ENCODE data around the gene SNN.

The SNN gene

GRCh38 chr16:11697319-11697718, 29.1 kb downstream of the SNN start:
- H3K27me3 Mint-ChIP-seq: no peaks in the 10 kb centered on the region
- peaks cover 81% of the 10 kb centered on the region for H3K36me3 Mint-ChIP-seq (ENCODE audit: insufficient read depth)
- no peaks in the 10 kb centered on the region for H3K9me3 Mint-ChIP-seq
- ATAC-seq (replicated peaks) (no peak), DNase-seq (no peak)
- no peak overlapping the region for H3K4me3 Mint-ChIP-seq
- H3K27ac Mint-ChIP-seq: peak overlapping the region; percentile 83 to 87
- H3K4me1 Mint-ChIP-seq (ENCODE audit: low read depth in 2 of 2): peaks cover 26 to 40% of the 10 kb centered on the region in 2 donors

GRCh38 chr16:11698271-11698689, 30.0 kb downstream of the SNN start:
- no peak for DNase-seq
- Mint-ChIP-seq H3K9me3 (no peaks in the 10 kb centered on the region), H3K27ac (peak overlapping the region; percentile 23 to 87), H3K4me1 (ENCODE audit: low read depth in 2 of 2) (peaks cover 26 to 47% of the 10 kb centered on the region in 2 donors), H3K36me3 (ENCODE audit: insufficient read depth) (peaks cover 84% of the 10 kb centered on the region), H3K27me3 (no peaks in the 10 kb centered on the region), H3K4me3 (no peak overlapping the region)
- ATAC-seq (replicated peaks): peak; percentile 74

GRCh38 chr16:11699234-11699894, 31.1 kb downstream of the SNN start:
- ATAC-seq (replicated peaks) (no peak), DNase-seq (no peak)
- Mint-ChIP-seq H3K27me3 (no peaks in the 10 kb centered on the region), H3K4me1 (ENCODE audit: low read depth in 2 of 2) (peaks cover 26 to 58% of the 10 kb centered on the region in 2 donors), H3K27ac (no peak overlapping the region), H3K9me3 (no peaks in the 10 kb centered on the region), H3K4me3 (no peak overlapping the region), H3K36me3 (ENCODE audit: insufficient read depth) (peaks cover 81% of the 10 kb centered on the region)

GRCh38 chr16:11700264-11701029, 32.2 kb downstream of the SNN start:
- H3K9me3 Mint-ChIP-seq: no peaks in the 10 kb centered on the region
- peaks cover 29 to 62% of the 10 kb centered on the region in 2 donors for H3K4me1 Mint-ChIP-seq (ENCODE audit: low read depth in 2 of 2)
- peaks cover 79% of the 10 kb centered on the region for H3K36me3 Mint-ChIP-seq (ENCODE audit: insufficient read depth)
- no peaks in the 10 kb centered on the region for H3K27me3 Mint-ChIP-seq
- no peak for DNase-seq
- ATAC-seq (replicated peaks): no peak
- H3K27ac Mint-ChIP-seq: peak overlapping the region in 1 of 2 donors; percentile 42
- H3K4me3 Mint-ChIP-seq: no peak overlapping the region

- H3K36me3 Mint-ChIP-seq (ENCODE audit: insufficient read depth): peaks cover 72% of the 10 kb centered on the region
- ATAC-seq (replicated peaks) (no peak), DNase-seq (no peak)
- peaks cover 6 to 30% of the 10 kb centered on the region in 2 donors for H3K4me1 Mint-ChIP-seq (ENCODE audit: low read depth in 2 of 2)
- H3K9me3 Mint-ChIP-seq: no peaks in the 10 kb centered on the region
- peak overlapping the region in 1 of 2 donors; percentile 59 for H3K27ac Mint-ChIP-seq
- H3K27me3 Mint-ChIP-seq: no peaks in the 10 kb centered on the region
- no peak overlapping the region for H3K4me3 Mint-ChIP-seq
Observed at GRCh38 chr16:11705311-11706025, 37.2 kb downstream of the SNN start.

GRCh38 chr16:11706180-11706742, 38.0 kb downstream of the SNN start:
- DNase-seq (no peak), ATAC-seq (replicated peaks) (no peak)
- Mint-ChIP-seq H3K27ac (peak overlapping the region in 1 of 2 donors; percentile 54), H3K36me3 (ENCODE audit: insufficient read depth) (peaks cover 70% of the 10 kb centered on the region), H3K9me3 (no peaks in the 10 kb centered on the region), H3K4me1 (ENCODE audit: low read depth in 2 of 2) (peaks cover 3 to 30% of the 10 kb centered on the region in 2 donors), H3K4me3 (no peak overlapping the region), H3K27me3 (no peaks in the 10 kb centered on the region)

GRCh38 chr16:11707679-11708197, 39.5 kb downstream of the SNN start:
- peaks cover 72% of the 10 kb centered on the region for H3K36me3 Mint-ChIP-seq (ENCODE audit: insufficient read depth)
- peaks cover 5 to 29% of the 10 kb centered on the region in 2 donors for H3K4me1 Mint-ChIP-seq (ENCODE audit: low read depth in 2 of 2)
- H3K4me3 Mint-ChIP-seq: no peak overlapping the region
- DNase-seq: no peak
- H3K27ac Mint-ChIP-seq: no peak overlapping the region
- no peaks in the 10 kb centered on the region for H3K27me3 Mint-ChIP-seq
- ATAC-seq (replicated peaks): no peak
- no peaks in the 10 kb centered on the region for H3K9me3 Mint-ChIP-seq

GRCh38 chr16:11708421-11708820, 40.2 kb downstream of the SNN start:
- H3K9me3 Mint-ChIP-seq: no peaks in the 10 kb centered on the region
- ATAC-seq (replicated peaks): no peak

GRCh38 chr16:11711662-11712061, 43.4 kb downstream of the SNN start:
- H3K27ac Mint-ChIP-seq: peak overlapping the region in 1 of 2 donors; percentile 60
- no peaks in the 10 kb centered on the region for H3K27me3 Mint-ChIP-seq
- DNase-seq: no peak
- no peaks in the 10 kb centered on the region for H3K9me3 Mint-ChIP-seq
- no peak overlapping the region for H3K4me3 Mint-ChIP-seq
- peaks cover 2 to 12% of the 10 kb centered on the region in 2 donors for H3K4me1 Mint-ChIP-seq (ENCODE audit: low read depth in 2 of 2)
- ATAC-seq (replicated peaks): no peak
- peaks cover 80% of the 10 kb centered on the region for H3K36me3 Mint-ChIP-seq (ENCODE audit: insufficient read depth)

More at GRCh38 chr16:11708421-11708820, 40.2 kb downstream of the SNN start:
- H3K27me3 Mint-ChIP-seq: no peaks in the 10 kb centered on the region
- DNase-seq: no peak
- peaks cover 72% of the 10 kb centered on the region for H3K36me3 Mint-ChIP-seq (ENCODE audit: insufficient read depth)
- H3K4me1 Mint-ChIP-seq (ENCODE audit: low read depth in 2 of 2): peaks cover 5 to 23% of the 10 kb centered on the region in 2 donors
- H3K4me3 Mint-ChIP-seq: no peak overlapping the region
- peak overlapping the region in 1 of 2 donors; percentile 16 for H3K27ac Mint-ChIP-seq

GRCh38 chr16:11712122-11712521, 43.9 kb downstream of the SNN start:
- Mint-ChIP-seq H3K4me3 (no peak overlapping the region), H3K4me1 (ENCODE audit: low read depth in 2 of 2) (peaks cover 2 to 12% of the 10 kb centered on the region in 2 donors), H3K36me3 (ENCODE audit: insufficient read depth) (peaks cover 82% of the 10 kb centered on the region), H3K9me3 (no peaks in the 10 kb centered on the region), H3K27ac (peak overlapping the region; percentile 44 to 60), H3K27me3 (no peaks in the 10 kb centered on the region)
- ATAC-seq (replicated peaks) (no peak), DNase-seq (no peak)

GRCh38 chr16:11715246-11715947, 47.1 kb downstream of the SNN start:
- no peak for DNase-seq
- Mint-ChIP-seq H3K36me3 (ENCODE audit: insufficient read depth) (peaks cover 81% of the 10 kb centered on the region), H3K27me3 (no peaks in the 10 kb centered on the region), H3K4me1 (ENCODE audit: low read depth in 2 of 2) (peaks cover 7 to 12% of the 10 kb centered on the region in 2 donors), H3K4me3 (no peak overlapping the region), H3K27ac (peak overlapping the region in 1 of 2 donors; percentile 35), H3K9me3 (no peaks in the 10 kb centered on the region)
- no peak for ATAC-seq (replicated peaks)

- H3K36me3 Mint-ChIP-seq (ENCODE audit: insufficient read depth): peaks cover 86% of the 10 kb centered on the region
- H3K4me3 Mint-ChIP-seq: no peak overlapping the region
- peaks cover 7 to 12% of the 10 kb centered on the region in 2 donors for H3K4me1 Mint-ChIP-seq (ENCODE audit: low read depth in 2 of 2)
- H3K9me3 Mint-ChIP-seq: no peaks in the 10 kb centered on the region
- no peak for ATAC-seq (replicated peaks)
- peak overlapping the region; percentile 35 to 74 for H3K27ac Mint-ChIP-seq
- no peaks in the 10 kb centered on the region for H3K27me3 Mint-ChIP-seq
- no peak for DNase-seq
Observed at GRCh38 chr16:11716336-11716735, 48.1 kb downstream of the SNN start.

Data from effector memory CD8-positive, alpha-beta T cell (primary cell).